22Rv1 (cell line): ENCODE results near the gene ENAH.

ENCODE experiments used
- ZFX ChIP-seq: fragments of 450-650 bp; IDR thresholded peaks from 2 replicates; pipeline ENCODE4 v1.6.1; 2017; ENCODE audit warnings: antibody characterized with exemption, borderline replicate concordance
- TF ChIP-seq, protein P1 (sequence below): fragments of 450-650 bp; IDR thresholded peaks from 2 replicates; pipeline ENCODE4 v1.5.1; 2017; ENCODE audit warnings: mild to moderate bottlenecking

GRCh38 chr1:225652729-225653462 lies at the start of gene ENAH:
- TF ChIP-seq, protein P1, sequence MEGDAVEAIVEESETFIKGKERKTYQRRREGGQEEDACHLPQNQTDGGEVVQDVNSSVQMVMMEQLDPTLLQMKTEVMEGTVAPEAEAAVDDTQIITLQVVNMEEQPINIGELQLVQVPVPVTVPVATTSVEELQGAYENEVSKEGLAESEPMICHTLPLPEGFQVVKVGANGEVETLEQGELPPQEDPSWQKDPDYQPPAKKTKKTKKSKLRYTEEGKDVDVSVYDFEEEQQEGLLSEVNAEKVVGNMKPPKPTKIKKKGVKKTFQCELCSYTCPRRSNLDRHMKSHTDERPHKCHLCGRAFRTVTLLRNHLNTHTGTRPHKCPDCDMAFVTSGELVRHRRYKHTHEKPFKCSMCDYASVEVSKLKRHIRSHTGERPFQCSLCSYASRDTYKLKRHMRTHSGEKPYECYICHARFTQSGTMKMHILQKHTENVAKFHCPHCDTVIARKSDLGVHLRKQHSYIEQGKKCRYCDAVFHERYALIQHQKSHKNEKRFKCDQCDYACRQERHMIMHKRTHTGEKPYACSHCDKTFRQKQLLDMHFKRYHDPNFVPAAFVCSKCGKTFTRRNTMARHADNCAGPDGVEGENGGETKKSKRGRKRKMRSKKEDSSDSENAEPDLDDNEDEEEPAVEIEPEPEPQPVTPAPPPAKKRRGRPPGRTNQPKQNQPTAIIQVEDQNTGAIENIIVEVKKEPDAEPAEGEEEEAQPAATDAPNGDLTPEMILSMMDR: no peak
- TF ChIP-seq ZFX: no peak
